Osteocyte (in vitro differentiated cells): Measurements from ENCODE around the gene MAPK14. TPM values are rescaled to one million over a fixed set of nuclear protein-coding genes. Genes with fewer than 3 reads are reported as not detected.

Experiments
- DNase-seq: peaks from one replicate; pipeline ENCODE4 v3.0.0; 2021; ENCODE audit warnings: mixed read lengths; ENCODE audit not compliant: unreplicated experiment; ENCODE audit errors: extremely low spot score
- H3K27ac Mint-ChIP-seq: one replicate; pipeline ENCODE4 v1.8.0; 2021; ENCODE audit warnings: mild to moderate bottlenecking, mixed read lengths; ENCODE audit not compliant: unreplicated experiment
- H3K27me3 Mint-ChIP-seq: one replicate; pipeline ENCODE4 v1.8.0; 2021; ENCODE audit warnings: mixed read lengths; ENCODE audit not compliant: unreplicated experiment
- H3K36me3 Mint-ChIP-seq: one replicate; pipeline ENCODE4 v1.8.0; 2021; ENCODE audit warnings: mixed read lengths; ENCODE audit not compliant: unreplicated experiment
- H3K4me1 Mint-ChIP-seq: one replicate; pipeline ENCODE4 v1.8.0; 2021; ENCODE audit warnings: mixed read lengths; ENCODE audit not compliant: unreplicated experiment
- H3K4me3 Mint-ChIP-seq: one replicate; pipeline ENCODE4 v1.8.0; 2021; ENCODE audit warnings: mild to moderate bottlenecking, moderate library complexity, mixed read lengths; ENCODE audit not compliant: unreplicated experiment
- H3K9me3 Mint-ChIP-seq: one replicate; pipeline ENCODE4 v1.8.0; 2021; ENCODE audit warnings: mixed read lengths; ENCODE audit not compliant: unreplicated experiment
- CTCF ChIP-seq: fragments of 200-600 bp; sonication (generic); IDR thresholded peaks from 2 replicates; pipeline ENCODE4 v1.5.0; 2021; ENCODE audit warnings: antibody characterized with exemption, mild to moderate bottlenecking, moderate library complexity
- total RNA-seq: library from RNA; stranded (reverse); gene quantifications from 2 replicates; pipeline ENCODE4 v1.2.1, GENCODE V29; 2021

MAPK14 gene
- total RNA-seq, 1 donor from 2014 or later: 38.8 TPM

DNA sequence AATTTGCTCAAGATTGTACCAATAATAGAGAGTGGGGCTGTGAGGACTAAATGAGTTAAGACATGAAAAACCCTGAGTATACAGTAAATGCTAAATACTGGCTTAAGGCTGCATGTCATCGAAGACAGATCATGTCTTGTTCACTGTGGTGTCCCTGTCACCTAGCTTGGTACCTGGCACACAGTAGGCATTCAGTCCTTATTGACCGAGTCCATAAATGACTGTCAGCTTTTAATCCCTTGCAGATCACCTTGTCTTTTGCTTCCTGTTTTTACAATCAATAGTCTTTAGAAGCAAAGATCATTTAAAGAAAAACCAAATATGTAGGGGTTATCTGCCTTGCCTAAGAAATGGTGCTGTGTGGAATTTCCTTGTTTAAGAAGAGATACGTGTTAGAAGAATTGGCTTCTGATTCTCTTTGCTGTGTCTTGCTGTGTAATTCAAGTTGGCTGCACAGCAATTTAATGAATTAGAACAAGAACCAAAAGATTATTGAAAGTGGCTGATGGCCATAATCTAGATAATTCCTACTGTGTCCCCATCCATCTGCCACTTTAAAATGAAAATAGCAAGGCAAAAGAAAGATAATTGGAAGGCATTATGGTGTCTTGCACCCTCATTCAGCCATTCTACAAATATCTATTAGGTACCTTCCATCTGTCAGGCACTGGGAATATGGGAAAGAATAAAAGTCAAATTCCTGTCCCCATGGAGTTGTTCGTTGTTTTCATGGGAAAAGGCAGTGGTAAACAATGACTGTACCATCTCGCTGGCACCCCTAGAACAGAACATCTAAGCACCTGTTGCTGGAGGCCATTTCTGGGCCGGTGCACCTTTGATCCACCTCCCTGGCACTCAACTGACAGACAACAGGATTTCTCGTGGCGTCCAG, 90.3 kb downstream of the MAPK14 start:
- H3K27ac Mint-ChIP-seq: no peak overlapping the region
- no peak overlapping the region for H3K4me3 Mint-ChIP-seq
- H3K4me1 Mint-ChIP-seq: peaks cover 10% of the 10 kb centered on the region
- peaks cover 12% of the 10 kb centered on the region for H3K36me3 Mint-ChIP-seq
- DNase-seq: no peak
- no peaks in the 10 kb centered on the region for H3K9me3 Mint-ChIP-seq
- H3K27me3 Mint-ChIP-seq: no peaks in the 10 kb centered on the region
- no peak for TF ChIP-seq CTCF

DNA sequence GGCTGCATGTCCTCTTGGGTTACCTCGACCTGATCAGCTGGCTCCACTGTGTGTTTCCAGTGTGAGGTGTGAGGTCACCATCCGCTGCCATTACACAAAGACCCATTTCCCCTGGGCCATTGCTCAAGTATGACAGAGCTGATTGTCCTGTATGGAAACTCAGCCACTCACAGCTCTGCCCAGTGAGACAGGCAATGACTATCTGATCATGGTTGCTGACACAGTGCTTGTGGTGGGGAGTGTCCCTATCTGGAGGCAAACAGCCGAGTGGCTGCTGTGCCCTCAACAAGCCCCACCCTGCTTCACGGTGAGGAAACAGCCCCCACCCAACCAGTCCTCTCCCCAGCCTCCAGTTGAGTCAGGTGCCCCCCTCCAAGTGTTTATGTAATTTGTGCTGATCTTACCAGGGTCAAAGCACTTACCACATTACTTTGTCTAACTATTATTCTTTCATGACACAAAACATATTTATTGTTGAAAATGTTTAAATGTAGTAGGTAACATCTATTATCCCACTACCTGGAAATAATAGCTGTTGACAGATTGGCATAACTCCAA, 91.0 kb downstream of the MAPK14 start:
- no peak for TF ChIP-seq CTCF
- peaks cover 12% of the 10 kb centered on the region for H3K36me3 Mint-ChIP-seq
- no peak overlapping the region for H3K4me3 Mint-ChIP-seq
- H3K27me3 Mint-ChIP-seq: no peaks in the 10 kb centered on the region
- H3K9me3 Mint-ChIP-seq: no peaks in the 10 kb centered on the region
- no peak overlapping the region for H3K27ac Mint-ChIP-seq
- peaks cover 8% of the 10 kb centered on the region for H3K4me1 Mint-ChIP-seq
- DNase-seq: no peak

- H3K4me1 Mint-ChIP-seq: peaks cover 6% of the 10 kb centered on the region
- H3K27me3 Mint-ChIP-seq: no peaks in the 10 kb centered on the region
- H3K36me3 Mint-ChIP-seq: peaks cover 12% of the 10 kb centered on the region
- H3K9me3 Mint-ChIP-seq: no peaks in the 10 kb centered on the region
- no peak for TF ChIP-seq CTCF
- no peak overlapping the region for H3K27ac Mint-ChIP-seq
- no peak overlapping the region for H3K4me3 Mint-ChIP-seq
- DNase-seq: no peak
Measured at GRCh38 chr6:36119209-36119608, 91.6 kb downstream of the MAPK14 start.

DNA sequence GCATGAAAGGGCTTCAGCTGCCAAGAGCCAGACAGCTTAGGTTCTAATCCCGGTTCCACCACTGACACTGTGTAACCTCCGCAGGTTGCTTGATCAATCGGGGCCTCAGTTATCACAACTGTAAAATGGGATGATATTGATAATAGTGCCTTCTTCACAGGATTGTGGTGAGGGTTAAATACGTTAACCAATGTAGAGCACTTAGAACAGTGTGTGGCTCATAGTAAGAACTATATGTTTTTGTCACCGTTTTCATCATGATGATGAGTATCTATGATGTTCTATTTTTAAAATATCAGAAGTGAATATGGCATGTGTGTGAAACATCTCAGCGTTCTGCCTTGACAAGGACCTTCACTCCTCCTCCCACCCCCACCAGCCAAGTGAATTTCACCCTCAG, 92.4 kb downstream of the MAPK14 start:
- H3K9me3 Mint-ChIP-seq: no peaks in the 10 kb centered on the region
- DNase-seq: no peak
- no peak overlapping the region for H3K27ac Mint-ChIP-seq
- peaks cover 6% of the 10 kb centered on the region for H3K4me1 Mint-ChIP-seq
- H3K4me3 Mint-ChIP-seq: no peak overlapping the region
- no peak for TF ChIP-seq CTCF
- no peaks in the 10 kb centered on the region for H3K27me3 Mint-ChIP-seq
- peaks cover 12% of the 10 kb centered on the region for H3K36me3 Mint-ChIP-seq

- H3K27me3 Mint-ChIP-seq: no peaks in the 10 kb centered on the region
- TF ChIP-seq CTCF: no peak
- H3K36me3 Mint-ChIP-seq: peaks cover 12% of the 10 kb centered on the region
- H3K4me1 Mint-ChIP-seq: peaks cover 6% of the 10 kb centered on the region
- DNase-seq: no peak
- H3K9me3 Mint-ChIP-seq: no peaks in the 10 kb centered on the region
- H3K4me3 Mint-ChIP-seq: no peak overlapping the region
- no peak overlapping the region for H3K27ac Mint-ChIP-seq
Measured at GRCh38 chr6:36120539-36120938, 92.9 kb downstream of the MAPK14 start.
